ENCODE measurements around the gene PHTF2.

- TF ChIP-seq CTCF (IDR thresholded peaks at IDR 0.05) (no peak), EP300 (IDR thresholded peaks at IDR 0.05; ENCODE audit: low read depth) (no peak), POLR2A (IDR thresholded peaks at IDR 0.05) (no peak)
Measured at GRCh38 chr7:77783545-77783944, 15.0 kb upstream of the PHTF2 start.

Measured in transverse colon (tissue), 3 donors.